NCI-H69 (cell line): Measurements from ENCODE around the gene SLC44A4.
"Not testable (repeated sequence)": the region's sequence is repeated elsewhere in the genome, so short reads cannot be mapped to it uniquely, and the experiment has no call there.

Source experiments
- DNase-seq: peaks from one replicate; lab custom pipeline; 2025; lab: John Stamatoyannopoulos, UW

Gene SLC44A4

DNA sequence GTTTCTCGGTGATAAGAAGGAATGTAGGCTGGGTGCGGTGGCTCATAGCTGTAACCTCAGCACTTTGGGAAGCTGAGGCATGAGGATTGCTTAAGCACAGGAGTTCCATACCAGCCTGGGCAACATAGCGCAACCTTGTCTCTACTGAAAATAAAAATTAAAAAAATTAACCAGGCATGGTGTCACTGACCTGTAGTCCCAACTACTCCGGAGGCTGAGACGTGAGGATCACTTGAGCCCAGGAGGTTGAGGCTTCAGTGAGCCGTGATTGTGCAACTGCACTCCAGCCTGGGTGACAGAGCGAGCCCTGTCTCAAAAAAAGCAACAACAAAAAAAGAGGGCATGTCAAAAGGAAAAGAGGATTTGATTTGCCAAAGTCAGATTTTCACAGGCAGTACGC lies 20.1 kb downstream of the SLC44A4 start:
- no peak for DNase-seq

DNA sequence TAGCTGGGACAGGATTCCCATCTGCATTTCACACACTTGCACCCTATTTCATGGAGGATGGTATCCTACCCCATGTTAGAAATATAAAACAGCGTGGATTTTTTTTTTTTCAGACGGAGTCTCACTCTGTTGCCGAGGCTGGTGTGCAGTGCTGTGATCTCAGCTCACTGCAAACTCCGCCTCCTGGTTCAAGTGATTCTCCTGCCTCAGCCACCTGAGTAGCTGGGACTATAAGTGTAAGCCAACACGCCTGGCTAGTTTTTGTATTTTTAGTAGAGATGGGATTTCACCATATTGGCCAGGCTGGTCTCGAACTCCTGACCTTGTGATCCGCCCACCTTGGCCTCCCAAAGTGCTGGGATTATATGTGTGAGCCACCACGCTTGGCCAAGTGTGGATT lies 21.0 kb downstream of the SLC44A4 start:
- DNase-seq, result not testable (repeated sequence)

DNA sequence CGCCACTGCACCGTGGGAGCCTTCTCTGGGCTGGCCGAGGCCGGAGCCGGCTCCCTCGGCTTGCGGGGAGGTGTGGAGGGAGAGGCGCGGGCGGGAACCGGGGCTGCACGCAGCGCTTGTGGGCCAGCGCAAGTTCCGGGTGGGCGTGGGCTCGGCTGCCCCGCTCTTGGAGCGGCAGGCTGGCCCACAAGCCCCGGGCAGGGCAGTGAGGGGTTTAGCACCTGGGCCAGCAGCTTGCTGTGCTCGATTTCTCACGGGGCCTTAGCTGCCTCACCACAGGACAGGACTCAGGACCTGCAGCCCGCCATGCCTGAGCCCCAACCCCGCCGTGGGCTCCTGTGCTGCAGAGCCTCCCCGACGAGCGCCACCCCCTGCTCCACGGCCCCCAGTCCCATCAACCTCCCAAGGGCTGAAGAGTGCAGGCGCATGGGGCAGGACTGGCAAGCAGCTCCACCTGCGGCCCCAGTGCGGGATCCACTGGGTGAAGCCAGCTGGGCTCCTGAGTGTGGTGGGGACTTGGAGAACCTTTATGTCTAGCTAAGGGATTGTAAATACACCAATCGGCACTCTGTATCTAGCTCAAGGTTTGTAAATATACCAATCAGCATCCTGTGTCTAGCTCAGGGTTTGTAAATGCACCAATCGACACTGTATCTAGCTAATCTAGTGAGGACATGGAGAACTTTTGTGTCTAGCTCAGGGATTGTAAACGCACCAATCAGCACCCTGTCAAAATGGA lies 26.6 kb downstream of the SLC44A4 start:
- peak; percentile 82 for DNase-seq

DNA sequence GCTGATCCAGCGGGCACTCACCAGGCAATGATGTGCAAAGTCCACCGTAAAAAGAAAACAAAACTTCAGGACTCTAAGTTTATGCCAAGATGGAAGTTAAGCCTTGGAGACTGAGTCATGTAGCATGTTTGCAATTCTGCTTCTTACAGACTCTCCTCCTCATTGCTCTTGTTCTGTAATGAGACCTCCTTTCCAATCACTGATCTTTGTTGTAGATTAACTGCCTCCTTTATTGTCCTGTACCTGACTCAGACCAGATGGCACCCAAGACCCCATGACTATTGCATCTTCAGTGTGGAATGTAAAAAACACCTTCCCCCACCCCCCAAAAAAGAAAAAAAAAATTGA lies 27.3 kb downstream of the SLC44A4 start:
- peak; percentile 67 for DNase-seq

DNA sequence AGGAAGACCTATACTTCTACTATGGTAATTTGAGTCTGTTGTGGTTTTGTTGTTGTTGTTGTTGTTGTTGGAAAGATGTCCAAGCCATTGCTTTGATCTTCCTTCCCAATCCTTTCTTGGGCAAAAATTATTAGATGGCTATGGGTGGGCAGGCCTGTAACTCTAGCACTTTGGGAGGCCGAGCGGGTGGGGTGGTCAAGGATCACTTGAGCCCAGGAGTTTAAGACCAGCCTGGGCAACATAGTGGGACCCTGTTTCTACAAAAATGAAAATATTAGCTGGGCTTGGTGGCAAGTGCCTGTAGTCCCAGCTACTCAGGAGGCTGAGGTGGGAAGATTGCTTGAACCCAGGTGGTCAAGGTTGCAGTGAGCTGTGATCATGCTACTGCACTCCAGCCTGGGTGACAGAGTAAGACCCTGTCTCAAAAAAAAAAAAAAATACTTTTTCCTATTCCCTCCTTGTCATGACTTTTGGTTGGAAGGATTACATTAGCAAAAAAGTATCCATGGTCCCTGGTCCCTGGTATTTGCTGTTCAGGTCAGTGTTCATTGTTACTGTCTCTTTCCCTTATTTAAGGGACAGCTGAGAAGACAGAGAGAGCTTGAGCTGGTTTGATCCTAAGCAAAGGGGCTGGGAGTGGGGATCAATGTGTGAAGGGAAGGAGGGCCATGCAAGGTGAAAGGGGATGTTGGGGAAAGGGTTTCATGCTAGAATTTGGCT lies 27.9 kb downstream of the SLC44A4 start:
- DNase-seq, result no peak

DNA sequence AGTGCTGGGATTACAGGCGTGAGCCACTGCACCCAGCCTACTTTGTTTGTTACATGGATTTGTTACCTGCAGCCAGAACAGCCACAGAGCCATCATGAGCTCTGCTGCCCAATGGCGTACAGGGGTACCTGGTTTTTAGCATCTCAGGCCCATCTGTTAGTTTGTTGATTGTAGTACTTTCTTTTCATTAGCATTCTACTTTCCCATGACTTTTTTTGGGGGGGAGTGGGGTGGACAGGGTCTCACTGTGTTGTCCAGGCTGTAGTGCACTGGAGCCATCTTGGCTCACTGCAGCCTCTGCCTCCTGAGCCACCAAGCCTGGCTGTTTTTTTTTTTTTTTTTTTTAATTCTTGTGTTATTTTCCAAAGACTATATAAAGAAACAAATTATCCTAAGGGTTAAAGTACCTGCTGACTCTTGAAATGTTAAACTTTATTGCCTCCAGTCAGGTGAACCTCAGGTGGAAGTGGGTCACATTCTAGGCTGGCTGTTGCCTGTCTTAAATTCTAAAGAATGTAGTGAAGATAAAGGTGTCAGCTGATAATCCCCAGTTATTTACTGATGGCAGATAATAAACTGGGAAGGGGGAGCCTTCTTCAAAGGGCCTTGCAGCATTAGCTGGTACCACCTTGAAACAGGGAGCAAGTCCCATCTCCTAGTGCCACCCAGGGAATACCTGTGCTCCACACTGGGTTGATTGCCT lies 31.4 kb downstream of the SLC44A4 start:
- DNase-seq, result no peak

DNA sequence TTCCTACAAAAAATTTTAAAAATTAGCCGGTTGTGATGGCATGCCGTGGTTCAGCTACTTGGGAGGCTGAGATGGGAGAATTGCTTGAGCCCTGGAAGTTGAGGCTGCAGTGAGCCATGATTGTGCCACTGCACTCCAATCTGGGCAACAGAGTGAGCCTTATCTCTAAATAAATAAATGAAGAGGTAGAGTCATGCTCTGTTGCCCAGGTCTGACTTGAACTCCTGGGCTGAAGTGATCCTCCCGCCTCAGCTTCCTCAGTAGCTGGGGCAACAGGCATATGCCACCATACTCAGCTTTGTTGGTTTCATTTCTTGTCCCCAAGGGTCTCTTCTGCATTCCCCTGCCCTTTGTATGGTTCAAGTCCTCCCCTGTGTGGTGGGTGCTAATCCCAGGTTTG lies 34.3 kb downstream of the SLC44A4 start:
- no peak for DNase-seq

DNA sequence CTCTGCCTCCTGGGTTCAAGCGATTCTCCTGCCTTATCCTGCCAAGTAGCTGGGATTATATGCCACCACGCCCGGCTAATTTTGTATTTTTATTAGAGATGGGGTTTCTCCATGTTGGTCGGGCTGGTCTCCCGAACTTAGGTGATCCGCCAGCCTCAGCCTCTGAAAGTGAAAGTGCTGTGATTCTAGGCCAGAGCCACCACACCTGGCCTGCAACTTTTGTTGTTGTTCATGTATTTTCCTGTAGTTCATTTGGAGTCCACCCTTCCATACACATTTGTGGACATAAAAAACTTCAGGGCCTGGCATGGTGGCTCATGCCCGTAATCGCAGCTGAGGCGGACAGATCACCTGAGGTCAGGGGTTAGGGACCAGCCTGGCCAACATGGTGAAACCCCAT lies 36.7 kb downstream of the SLC44A4 start:
- no peak for DNase-seq

DNA sequence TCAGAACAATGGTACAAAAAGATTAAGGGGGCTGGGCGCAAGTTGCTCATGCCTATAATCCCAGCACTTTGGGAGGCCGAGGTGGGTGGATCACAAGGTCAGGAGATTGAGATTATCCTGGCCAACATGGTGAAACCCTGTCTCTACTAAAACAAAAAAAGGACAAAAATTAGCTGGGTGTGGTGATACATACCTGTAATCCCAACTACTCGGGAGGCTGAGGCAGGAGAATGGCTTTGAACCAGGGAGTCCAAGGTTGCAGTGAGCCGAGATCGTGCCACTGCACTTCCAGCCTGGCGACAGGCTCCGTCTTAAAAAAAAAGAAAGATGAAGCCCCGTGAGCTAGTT lies 39.0 kb downstream of the SLC44A4 start:
- not testable (repeated sequence) for DNase-seq

DNA sequence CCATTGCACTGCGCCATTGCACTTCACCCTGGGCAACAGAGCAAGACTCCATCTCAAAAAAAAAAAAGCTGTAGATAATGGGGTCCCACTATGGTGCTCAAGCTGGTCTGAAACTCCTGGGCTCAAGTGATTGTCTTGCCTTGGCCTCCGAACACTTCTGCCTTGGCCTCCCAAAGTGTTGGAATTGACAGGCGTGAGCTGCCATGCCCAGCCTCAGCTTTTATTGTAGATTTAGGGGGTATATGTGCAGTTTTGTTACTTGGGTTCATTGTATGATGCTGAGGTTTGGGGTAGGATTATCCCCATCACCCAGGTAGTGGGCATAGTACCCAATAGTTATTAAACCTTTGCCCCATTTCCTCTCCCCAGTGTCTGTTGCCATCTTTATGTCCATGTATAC lies 39.8 kb downstream of the SLC44A4 start:
- DNase-seq, result no peak

DNA sequence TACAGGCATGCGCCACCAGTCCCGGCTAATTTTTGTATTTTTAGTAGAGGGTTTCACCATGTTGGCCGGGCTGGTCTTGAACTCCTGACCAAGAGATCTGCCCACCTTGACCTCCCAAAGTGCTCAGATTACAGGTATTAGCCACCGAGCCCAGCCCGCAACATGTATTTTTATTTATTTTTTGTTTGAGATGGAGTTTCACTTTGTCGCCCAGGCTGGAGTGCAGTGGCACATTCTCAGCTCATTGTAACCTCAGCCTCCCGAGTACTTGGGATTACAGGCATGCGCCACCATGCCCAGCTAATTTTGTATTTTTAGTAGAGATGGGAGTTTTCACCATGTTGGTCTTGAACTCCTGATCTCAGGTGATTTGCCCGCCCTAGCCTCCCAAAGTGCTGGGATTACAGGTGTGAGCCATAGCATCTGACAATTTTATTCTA lies 40.7 kb downstream of the SLC44A4 start:
- not testable (repeated sequence) for DNase-seq

DNA sequence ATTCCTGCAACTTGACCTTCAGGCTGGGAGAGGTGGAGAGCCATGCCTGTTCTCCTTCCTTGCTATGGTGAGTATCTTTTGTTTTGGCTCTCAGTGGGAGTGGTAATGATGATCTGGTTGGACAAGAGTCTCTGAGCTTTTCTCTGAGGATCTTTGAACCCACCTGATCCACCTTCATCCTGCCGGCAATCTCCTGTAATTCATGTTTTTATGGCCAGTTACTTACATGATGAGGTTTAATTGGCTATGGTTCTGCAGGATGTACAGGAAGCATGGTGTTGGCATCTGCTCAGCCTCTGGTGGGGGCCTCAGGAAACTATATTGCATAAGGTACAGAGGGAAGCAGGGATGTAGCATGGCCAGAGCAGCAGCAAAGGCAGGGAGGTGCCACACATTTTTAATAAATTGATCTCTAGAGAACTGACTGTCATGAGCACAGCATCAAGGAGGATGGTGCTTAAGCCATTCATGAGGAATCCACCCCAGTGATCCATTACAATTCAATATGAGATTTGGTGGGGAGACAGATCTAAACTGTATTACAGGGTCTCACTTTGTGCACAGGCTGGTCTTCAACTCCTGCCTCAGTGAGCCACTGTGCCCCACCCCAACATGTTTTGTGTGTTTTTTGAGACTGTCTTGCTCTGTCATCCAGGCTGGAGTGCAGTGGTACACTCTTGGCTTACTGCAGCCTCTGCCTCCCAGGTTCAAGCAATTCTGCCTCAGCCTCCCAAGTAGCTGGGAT lies 41.3 kb downstream of the SLC44A4 start:
- DNase-seq, result peak; percentile 51

DNA sequence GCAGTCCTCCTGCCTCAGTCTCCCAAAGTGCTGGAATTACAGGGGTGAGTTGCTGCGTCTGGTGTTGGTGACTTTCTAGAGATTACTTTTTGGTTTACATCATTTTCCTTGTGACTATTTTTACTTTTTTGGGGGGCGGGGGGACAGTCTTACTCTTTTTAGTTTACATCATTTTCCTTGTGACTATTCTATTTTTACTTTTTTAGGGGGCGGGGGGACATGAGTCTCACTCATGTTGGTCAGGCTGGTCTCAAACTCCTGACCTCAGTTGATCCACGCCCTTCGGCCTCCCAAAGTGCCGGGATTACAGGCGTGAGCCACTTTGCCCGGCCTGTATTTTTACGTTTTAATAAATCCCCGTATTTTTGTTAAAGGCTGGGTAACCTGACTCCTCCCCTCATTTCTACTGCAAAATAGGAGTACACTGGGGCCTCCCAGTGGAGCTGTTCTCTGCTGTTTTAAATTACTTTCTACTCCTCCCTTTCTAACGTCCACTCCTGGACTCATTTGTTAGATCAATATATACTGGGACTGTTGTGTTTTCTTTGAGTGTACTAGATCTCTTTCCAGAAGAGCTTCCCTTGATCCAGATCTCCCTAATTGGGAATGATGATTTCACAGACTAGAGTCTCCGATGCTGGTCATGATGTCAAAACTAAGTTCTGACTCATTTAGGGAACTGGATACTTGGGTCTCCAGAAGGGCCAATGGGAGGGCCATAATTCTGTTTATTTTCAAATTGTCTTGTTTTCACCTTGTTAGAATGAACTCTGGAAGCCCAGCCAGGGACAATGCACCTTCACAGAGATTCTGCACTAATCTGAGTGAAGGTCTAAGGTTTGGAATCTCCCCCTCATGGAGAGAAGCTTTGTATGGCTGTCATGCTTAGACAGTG lies 42.1 kb downstream of the SLC44A4 start:
- peak; percentile 31 for DNase-seq

DNA sequence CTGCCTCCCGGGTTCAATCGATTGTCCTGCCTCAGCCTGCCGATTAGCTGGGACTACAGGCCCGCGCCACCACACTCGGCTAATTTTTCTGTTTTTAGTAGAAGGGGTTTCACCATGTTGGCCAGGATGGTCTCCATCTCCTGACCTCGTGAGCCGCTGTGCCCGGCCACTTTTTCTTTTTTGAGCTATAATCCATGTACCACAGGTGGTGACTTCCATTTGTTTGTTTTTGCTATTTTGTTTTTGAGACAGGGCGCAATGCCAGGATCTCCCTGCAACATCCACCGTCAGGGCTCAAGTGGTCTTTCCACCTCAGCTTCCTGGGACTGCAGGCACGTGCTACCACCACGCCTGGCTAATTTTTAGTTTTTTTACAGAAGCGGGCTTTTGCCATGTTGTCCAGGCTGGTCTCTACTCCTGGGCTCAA lies 42.7 kb downstream of the SLC44A4 start:
- peak; percentile 38 for DNase-seq

DNA sequence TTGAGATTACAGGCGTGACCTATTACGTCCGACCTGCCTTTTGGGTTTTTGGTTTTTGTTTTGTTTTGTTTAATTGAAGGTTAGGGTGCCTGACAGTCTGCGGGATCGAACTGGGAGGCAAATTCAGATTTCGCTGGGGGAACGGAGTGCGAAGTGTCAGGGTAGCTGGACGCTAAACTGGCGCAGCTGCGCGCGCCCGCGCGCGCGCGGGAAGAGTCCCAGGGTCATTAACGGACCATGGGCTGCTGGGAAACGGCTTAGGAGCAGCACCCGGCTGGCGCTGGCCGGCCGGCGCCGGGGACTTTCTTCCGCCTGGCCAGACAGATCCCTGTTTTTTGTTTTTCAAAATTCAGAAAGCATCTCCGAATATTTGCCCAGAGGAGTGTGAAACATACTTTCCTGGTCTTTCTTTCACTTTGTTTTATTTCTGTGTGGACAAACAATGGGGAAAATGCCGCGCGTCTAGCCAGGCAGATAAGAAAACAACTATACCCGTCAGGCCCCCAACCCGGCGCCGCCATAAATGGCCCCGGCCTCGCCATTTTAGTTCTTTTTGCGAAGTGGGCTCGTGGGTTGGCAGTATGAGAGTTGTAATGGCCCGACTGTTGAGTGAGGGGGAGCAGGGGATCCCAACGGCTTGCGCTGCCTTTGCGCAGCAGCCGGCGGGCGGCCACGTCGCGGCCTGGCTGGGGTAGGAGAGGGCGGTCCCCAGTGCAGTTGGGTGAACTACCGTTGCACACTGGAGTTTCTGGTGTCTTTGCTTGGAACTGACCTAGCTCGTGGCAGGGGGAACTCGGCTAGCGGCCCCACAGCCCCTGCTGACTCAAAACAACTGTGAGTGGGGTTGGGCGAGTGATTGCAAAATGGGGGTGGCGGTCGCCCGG lies 44.2 kb downstream of the SLC44A4 start:
- DNase-seq, result peak; percentile 98

DNA sequence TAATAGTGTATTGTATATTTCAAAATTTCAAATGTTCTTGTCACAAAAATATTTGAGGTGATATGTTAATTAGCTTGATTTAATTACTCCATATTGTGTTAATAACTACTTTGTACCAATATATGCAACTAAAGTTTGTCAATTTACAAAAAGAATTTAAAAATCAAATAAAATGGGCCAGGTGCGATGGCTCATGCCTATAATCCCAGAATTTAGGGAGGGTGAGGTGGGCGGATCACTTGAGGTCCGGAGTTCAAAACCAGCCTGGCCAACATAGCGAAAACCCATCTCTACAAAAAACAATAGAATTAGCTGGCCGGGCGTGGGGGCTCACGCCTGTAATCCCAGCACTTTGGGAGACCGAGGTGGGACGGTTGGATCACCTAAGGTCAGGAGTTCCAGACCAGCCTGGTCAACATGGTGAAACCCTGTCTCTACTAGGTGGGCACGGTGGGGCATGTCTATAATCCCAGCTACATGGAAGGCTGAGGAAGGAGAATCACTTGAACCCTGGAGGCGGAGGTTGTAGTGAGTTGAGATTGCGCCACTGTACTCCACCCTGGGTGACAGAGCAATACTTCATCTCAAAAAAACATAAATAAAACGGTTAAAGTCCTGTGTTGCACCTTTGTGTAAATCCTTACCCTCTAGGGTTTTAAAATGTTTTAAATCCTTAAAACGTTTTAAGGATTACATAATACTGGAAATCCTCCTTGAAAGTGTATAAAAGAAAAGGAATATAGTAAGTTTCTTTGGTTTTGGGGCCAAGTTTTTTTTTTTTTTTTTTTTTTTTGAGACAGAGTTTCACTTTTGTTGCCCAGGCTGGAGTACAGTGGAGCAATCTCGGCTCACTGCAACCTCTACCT lies 47.2 kb downstream of the SLC44A4 start:
- no peak for DNase-seq

DNA sequence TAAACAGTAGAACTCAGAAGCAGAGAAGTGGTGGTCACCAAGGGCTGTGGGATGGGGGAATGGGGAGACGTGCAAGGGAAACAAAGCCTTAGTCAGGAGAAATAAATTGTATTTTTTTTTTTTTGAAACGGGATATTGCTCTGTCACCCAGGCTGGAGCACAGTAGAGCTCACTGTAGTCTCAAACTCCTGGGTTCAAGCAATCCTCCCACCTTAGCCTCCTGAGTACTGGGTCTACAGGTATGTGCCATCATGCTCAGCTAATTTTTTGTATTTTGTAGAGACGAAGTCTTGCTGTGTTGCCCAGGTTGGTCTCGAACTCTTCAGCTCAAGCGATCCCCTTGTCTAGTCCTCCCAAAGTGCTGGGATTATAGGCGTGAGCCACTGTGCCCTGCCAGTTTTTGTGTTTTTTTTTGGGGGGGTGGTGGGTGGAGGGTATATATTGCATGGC lies 47.9 kb downstream of the SLC44A4 start:
- DNase-seq, result no peak

DNA sequence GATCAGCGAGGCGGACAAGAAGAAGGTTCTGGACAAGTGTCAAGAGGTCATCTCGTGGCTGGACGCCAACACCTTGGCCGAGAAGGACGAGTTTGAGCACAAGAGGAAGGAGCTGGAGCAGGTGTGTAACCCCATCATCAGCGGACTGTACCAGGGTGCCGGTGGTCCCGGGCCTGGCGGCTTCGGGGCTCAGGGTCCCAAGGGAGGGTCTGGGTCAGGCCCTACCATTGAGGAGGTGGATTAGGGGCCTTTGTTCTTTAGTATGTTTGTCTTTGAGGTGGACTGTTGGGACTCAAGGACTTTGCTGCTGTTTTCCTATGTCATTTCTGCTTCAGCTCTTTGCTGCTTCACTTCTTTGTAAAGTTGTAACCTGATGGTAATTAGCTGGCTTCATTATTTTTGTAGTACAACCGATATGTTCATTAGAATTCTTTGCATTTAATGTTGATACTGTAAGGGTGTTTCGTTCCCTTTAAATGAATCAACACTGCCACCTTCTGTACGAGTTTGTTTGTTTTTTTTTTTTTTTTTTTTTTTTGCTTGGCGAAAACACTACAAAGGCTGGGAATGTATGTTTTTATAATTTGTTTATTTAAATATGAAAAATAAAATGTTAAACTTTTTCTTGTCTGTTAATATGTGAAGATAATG lies 49.0 kb downstream of the SLC44A4 start:
- DNase-seq, result peak; percentile 70
